GM19023 (cell line): ENCODE data around the gene ANO3.
A peak's percentile ranks its signal among the peaks of the same experiment; 100 is the strongest.
"Not testable (repeated sequence)": the region's sequence is repeated elsewhere in the genome, so short reads cannot be mapped to it uniquely, and the experiment has no call there.

Experiments
- ATAC-seq: cut with Tn5 transposase; IDR thresholded peaks from one replicate; pipeline ENCODE4 v1.9.1; 2021; ENCODE audit warnings: mild to moderate bottlenecking, moderate library complexity; ENCODE audit not compliant: unreplicated experiment

The ANO3 gene

DNA sequence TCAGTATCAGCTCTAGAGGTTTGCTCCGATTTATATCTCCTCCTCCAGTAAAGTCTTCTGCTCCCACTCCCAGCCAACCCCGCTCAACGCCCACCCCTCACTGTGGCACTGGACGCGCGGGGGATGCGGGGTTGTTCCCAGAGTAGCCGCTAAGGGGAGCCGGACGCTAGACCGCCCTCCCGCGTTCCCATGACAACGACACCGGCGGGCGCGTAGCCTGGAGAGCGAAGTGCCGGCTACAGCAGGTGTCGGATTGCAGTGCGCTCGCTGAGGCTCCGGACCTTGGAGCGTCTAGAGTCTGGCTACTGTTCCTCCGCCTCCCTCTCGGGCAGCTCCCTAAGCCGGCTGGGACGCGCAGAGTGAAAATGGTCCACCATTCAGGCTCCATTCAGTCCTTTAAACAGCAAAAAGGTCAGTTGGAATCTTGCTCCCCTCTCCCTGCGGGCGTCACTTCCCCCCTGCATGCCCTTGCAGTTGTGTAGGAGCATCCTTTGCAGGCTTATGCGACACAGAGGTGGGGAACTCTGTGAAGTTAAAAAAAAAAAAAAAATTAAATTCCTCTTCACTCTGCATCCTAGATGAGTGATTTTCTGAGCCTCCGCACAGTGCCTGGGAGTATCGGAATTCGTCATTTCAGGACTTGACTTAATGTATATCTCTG, at the start of gene ANO3:
Gene ANO3, plus strand, starts transcription at position 220 of the 661 bp plus-strand sequence. Its CDS starts 146 bp downstream, at position 366.
- ATAC-seq = peak; percentile 97

DNA sequence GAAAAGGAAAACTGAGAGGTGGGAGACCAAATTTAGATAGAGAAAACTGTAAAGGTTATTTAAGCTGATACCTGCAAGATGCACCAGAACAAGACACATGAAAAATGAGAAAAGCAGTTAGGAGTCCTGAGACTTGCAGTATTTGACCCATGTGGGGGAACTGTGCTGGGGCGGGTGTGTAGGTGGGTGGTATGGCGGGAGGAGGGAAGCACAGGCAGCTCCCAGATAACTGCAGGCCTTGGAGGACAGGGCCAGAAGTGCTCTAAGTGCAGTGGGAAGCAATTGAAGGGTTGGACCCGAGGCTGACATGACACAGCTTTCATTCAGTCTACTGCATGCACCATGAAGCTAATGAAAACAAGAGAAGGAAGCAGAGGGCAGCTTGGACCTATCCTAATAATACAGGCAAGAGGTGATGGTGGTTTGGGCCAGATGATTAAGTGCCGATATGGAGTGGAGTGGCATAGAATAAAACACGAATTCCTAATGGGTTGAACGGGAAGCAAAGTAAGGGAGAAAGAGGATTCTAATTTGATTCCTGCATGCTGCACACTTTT, 48.0 kb upstream of the ANO3 start:
- no peak for ATAC-seq

DNA sequence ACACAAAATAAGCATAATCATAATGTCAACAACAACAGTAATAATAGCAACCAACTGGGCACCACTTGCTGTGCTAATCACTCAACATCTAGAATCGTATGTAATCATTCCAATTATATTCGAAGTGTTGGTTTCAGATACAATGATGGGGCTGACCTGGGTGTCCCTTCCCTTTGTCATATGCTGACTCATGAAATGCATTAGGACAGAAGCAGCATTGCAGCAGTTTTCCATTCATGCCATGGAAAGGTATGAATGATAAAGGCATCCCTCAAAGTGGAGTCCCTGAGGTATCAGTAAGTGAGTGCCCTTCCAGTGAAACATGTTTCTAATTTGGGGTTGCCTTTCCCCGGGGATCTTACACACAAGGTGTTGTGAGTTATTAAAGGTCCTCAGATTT, 46.3 kb upstream of the ANO3 start:
- no peak for ATAC-seq

DNA sequence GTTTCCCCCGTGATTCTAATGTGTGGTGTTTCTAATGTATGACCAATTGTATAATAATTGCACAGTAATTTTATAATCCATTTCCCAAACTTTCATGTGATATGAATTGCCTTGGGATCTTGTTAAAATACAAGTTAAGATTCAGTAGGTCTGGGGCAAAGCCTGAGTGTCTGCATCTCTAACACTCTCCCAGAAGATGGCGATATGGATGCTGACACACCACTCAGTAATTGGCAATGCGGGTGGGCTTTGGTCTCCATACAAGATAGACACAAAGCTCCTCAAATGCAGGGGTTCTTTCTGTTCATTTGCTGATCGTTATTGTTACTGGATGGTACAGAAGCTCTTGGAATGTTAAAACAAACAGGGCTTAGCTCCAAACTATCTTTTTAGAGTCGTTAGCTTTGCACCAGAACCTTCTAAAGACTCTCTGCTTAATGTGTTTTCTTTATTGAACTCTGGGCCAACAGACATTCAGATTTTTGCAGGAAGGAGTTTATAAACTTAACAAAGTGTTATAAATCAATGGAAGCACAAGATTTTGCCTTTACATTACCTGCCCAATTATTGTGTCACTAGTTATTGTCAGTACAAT, 45.4 kb upstream of the ANO3 start:
- ATAC-seq = no peak

DNA sequence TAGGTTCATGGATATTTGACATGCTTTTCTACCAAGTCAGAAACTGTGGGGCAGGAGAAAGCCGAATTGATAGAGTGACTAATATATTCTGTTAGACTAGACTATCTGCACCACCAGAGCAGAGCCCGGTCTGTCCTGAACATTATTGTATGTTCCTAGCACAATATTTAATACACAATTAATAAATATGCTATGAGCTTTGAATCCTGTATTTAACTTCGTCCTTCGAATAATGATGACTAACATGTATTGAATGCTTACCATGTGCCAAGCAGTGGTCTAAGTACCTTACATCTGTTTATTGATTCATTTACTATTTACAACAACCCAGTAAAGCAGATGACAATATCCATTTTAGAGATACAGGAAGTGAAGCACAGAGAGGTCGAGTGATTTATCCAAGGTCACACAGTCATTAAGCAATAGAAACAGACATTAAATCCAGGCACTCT, 44.8 kb upstream of the ANO3 start:
- ATAC-seq = no peak

DNA sequence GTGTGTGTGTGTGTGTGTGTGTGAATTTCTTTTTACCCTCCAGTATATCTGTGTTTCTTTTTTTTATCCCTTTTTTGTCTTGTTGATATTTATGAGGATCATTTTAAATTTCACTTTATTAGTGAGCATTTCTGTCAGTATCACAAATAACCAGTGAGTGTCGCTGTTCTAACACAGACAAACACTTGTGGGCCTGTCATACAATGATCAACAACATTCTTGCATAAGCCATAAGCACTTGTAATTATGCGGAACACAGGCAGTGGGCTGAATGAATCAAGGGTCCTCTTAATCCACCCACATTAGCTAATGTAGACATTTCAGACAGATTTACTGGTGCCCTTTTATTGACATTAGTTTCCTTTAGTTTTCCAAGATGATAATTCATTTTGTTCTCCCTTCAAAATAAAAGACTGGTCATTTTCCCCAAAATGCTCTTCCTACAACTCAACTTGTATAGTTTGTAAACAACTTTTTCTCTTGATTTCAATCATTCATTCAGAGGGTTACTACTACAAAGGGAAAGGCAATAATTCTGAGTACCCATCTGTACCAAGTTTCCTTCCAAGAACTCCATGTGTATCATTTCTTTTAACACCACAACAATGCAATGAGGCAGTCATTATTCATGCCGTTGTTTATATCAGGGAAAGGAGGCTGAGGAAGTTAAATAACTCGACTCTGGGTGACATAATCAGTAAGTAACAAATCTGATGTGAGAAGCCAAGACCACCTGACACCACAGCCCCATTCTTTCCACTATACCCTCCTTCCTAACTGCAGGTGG, 34.5 kb upstream of the ANO3 start:
- ATAC-seq = peak; percentile 64

DNA sequence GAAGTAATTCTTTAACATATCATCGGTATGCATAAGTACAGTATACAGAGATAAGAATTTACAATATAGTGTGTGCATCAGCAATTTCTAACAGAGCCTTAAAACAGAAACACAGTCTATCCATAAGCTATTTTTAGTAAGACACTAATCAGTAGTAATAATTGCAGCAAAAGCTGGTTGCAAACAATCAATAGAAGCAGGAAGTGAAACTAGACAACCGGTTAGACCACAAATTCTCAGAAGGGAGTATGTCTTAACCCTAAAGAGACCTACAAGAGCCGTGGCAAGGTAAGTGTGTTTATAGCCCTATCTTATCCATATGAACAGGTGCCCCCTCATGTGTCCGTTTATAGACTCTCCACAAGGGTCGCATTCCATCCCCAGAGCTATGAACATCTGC, 15.6 kb upstream of the ANO3 start:
- not testable (repeated sequence) for ATAC-seq

DNA sequence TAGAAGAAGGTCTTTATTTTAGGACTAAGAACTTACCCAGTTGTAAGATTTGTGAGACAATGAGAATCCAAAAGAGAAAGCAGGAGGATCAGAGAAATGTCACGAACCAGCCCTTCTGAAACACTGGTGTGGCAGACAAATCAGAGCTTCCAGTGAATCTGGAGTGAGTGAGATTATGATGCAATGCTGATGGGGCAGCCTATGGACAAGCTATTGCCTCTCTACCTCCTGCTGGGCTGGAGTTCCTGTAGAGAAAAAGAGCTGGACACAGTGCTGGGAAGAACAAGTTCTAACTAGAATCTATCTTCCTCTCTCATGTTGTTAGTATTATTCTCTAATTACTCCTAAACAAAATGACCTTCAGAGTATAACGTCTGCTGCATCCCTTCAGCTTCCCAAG, 12.0 kb upstream of the ANO3 start:
- ATAC-seq = no peak

DNA sequence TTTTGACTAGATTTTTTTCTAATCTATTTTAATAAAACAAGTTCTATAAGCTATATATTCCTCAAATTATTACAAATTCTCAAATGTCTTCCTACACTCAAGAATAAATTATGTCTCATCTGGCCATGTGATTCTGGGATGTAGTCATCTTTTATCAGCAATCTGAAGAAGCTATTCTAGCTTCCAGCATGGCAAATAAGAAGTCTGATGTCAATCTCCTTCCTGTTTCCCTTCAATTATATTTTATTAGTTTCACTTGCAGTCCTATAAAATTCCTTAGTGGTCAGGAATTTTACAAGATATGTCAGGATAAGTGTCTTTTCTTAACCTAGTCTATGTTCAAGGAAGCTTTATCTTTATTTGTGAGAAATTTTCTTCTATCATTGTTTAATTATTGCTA, 10.4 kb upstream of the ANO3 start:
- no peak for ATAC-seq

DNA sequence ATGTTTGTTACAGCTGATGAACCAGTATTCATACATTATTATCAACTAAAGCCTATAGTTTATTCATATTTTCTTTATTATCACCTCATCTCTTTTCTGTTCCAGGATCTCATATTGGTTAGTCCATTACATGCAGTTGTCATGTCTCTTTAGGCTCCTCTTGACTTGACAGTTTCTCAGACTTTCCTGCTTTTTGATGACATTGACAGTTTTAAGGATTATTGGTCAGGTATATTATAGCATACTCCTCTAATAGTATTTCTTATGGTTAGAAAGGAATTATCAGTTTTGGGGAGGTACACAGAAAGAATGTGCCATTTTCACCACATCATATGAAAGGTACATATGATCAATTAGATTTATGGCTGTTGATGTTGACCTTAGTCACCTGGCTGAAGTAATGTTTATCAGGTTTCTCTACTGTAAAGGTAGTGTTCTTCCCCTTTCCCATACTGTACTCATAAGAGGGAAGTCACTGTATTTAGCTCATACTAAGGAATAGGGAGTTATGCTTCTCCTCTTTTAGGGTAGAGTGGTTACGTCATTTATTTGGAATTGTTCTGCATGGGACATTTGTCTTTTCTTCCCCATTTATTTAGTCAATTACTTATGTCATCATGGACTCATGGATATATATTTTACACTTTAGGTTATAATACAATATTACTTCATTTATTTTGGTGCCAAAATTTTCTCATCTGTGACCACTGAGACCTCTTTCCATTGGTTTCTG, 9.4 kb upstream of the ANO3 start:
- ATAC-seq = no peak

DNA sequence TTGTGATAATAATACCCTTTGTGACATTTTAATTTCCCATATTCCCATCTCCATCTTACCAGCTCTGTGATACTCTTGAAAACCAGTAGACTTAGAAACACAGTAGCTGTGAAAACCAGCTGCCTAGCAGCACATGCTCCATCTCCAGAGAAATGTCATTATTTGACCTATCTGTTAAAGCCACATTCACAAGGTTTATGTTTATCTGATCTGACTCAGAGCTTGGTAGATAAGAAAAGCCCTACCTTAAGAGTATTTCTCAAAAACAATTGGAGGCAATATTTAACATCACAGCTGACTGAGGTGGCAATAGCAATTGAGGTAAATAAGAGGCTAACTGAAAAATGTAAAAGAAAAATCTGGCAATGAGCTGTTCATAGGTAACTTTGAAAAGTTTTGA, 8.1 kb upstream of the ANO3 start:
- ATAC-seq = no peak

DNA sequence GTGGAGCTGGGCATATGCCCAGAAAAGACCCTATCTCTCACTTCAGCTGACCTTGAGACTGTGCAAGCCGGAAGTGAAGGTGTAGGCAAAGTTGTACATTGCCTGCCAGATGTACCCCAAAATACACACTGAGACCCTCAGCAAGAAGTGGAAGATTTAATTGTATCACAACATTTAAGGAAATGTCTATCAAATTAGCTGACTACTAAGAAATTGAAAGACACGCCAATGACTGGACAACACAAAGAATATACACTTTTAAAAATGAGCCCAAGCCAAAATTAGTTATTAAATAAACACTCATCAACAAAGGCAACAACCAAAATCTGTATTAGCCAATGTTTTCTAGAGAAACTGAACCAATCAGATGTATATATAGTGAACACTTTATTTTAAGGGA, 7.7 kb upstream of the ANO3 start:
- no peak for ATAC-seq

DNA sequence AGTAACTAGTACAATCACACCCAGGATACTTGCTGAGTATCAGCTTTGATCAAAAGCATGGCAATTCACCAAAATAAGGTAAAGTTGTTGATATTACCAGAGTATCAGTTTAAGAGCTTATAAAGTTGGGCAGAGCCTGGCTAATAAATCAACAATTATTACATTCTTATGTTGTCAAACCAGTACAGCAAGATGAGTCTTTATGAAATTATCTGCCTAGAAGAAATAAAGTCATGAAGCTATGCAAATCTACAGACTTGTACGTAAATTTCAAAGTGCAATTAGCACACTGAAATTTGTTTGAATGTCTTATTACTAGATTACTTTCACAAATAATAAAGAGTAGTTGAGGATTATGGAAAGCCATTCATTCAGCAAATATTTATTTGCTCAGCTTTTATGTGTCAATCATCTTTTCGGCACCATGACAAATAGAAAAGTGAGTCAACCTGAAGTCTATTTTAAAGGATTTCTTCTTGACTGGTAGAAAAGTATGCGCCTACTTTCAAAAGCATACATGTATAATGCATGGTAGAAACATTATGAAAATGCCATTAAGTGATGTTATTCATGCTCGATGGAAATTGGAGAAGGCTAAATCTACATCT, 5.0 kb upstream of the ANO3 start:
- ATAC-seq = no peak

DNA sequence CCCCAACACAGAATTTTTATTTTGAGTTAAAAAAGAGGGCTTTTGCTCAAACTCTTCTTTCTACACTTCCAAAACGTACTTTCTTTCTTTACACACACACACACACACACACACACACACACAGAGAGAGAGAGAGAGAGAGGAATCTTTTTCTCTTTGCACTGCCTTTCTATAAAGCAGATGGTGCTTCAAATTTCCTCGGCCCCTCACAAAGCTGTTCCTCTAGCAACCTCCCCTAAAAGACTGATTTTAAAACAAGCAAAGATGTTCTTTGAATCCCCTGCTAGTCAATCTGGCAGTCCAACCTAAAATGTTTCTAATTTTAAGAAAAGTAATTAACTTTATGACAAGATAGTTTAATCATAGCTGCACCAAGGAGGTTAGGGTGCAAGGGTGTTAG, 2.7 kb upstream of the ANO3 start:
- ATAC-seq = no peak

DNA sequence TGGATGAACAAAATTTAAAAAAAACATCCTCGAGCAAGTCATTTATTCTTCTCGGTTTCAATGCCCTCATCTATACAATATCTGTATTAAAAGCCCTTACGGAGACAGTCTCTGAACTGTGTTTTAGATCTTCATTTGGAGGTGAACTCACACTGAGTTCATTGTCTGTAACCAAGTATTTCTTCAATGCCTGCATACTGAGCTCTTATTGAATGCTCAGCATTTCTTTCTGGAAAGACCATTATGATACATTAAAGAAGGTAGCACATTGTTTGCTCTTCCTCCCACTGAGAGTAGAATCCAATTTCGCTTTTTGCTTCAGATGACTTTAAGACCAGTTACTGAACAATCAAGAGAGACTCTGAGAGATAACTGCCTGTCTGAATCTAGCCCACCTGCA, 1.7 kb upstream of the ANO3 start:
- ATAC-seq = no peak

DNA sequence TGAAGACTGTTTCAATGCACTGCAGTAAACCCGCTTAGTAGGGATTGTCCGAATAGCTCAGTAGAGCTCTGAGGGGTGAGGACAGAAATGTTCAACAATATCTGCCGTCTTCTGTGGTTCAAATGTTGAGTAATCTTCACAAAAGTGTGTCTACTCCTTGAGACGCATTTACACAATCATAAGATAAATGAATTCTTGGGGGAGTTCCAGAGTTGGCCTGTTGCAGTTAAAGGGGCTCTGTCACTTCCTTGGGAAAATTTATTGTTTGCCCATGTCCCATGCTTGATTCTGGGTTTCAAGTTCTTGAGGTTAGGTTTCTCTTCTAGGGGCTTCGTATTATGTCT, 614 bp downstream of the ANO3 start:
- no peak for ATAC-seq

DNA sequence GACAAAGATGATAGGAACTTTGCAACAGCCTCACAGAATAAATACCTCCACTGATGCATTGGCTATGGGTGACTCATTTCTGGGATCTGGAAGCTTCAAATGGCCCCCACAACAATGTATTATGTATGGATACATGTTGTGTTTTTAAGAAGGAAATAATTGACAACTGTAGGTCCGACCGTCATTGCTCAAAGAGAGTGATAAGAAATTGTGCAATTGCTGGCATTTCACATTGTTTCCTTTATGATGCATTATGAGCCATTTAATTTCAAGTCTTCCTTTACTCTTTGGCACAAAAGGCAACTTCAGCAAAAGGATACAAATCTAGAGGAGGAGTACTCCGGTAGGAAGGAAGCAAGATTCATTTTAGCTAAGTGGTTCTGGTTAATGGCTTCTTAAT, 2.0 kb downstream of the ANO3 start:
- no peak for ATAC-seq

DNA sequence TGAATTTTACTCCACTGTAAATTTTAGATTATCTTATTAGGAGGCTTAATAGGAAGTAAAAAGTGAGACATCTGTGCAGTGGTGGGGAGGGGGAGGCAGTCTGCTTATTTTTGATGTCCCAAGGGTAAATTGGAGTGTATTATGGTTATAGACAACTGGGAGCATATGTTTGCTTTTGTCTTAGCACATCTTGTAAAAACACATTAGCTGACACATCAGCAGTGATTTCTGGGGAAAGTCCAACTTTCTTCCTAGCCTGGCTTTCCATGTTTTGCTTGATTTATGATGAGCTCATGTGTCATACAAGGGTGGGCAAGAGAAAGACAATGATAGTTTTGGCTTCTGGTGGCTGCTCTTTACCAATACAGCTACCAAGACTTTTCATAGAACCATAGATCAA, 4.0 kb downstream of the ANO3 start:
- no peak for ATAC-seq

DNA sequence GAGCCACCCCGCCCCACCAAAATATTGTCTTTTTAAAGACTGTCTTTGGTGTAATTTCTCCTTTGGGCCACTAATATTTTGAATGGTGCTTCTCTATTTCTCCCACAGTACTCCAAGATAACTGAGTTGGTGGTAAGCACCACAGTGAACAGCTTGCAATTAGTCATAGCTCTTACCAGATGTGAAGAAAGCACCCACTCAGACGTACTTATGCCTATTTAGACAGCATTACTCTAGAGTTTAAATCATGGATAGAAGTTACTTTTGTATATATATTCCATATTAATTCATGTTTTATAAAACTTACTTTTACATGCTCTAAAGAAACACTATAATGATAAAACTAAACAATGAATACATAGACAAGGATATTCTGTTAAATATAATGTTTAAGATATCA, 12.7 kb downstream of the ANO3 start:
- no peak for ATAC-seq

DNA sequence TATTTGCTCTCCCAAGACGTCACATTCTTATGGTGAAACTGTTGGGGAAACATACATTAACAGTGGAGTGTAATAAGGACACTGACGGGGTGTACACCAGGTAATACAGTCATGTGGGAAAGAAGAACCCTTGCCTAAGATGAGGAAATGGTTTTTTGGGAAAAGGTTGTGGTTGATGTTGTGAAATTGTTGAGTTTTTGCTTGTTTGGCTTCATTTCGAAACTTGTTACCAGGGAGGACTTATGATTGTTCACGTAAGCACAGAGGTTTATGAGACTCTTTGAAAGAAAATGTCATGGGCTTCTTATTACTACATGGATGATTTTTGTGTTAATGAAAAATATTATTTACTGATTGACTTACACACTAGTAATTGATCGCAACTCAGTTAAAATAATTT, 16.8 kb downstream of the ANO3 start:
- ATAC-seq = no peak

DNA sequence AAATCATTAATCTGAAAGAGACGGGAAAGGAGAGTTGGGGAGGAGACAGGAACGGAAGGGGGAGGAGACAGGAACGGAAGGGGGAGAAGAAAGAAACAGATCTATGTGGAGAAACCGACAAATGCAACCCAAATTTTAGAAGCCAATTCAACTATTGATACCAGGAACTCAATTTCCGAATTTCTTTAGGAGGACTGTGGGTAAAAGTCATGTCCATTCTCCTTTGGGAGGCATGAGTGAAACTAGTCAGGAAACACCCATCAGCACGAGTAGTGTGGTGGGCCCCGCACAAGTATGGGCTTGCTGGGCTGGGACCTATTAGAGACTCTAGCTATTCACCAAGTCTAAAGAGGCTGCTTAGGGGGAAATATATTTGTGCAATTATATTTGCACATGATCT, 18.1 kb downstream of the ANO3 start:
- no peak for ATAC-seq
